Measurements from ENCODE around the gene FNDC10.
"Not testable (repeated sequence)": the region's sequence is repeated elsewhere in the genome, so short reads cannot be mapped to it uniquely, and the experiment has no call there.

FNDC10 gene

DNA sequence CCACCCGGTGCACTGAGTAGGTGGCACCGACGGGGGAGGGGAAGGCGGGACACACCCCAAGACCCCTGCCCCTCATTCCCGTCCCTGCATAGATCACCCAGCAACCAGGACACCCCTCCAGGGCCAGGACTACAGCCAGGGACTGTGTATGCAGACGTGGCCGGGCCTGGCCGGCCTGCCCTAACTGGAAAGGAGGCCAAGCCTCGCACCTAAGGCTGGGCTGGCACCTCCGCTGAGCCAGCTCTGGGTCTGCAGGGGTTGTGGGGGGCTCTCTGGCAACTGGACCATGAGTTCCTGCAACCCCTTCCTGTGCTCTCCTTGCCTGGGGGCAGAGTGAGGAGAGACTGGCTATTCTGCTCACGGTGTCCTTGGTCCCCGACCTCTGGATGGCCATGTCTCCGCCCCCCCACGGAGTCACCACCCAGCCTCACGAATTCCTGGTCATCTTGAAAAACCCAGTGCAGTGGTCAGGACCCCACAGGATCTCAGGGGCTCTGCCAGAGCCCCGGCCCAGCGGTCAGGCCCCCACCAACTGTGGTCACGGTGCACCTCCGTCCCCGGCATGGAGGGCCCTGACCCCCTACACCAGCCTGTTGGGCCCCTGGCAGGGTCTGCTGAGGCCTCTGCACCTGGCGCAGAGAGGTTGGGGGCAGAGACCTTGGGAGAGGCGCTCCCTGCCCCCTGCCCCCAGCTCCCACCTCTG lies 1.1 kb upstream of the FNDC10 start:
- in situ Hi-C loops (cut with HindIII; ENCODE audit: low sequenced_read_pairs), result no loop called here

DNA sequence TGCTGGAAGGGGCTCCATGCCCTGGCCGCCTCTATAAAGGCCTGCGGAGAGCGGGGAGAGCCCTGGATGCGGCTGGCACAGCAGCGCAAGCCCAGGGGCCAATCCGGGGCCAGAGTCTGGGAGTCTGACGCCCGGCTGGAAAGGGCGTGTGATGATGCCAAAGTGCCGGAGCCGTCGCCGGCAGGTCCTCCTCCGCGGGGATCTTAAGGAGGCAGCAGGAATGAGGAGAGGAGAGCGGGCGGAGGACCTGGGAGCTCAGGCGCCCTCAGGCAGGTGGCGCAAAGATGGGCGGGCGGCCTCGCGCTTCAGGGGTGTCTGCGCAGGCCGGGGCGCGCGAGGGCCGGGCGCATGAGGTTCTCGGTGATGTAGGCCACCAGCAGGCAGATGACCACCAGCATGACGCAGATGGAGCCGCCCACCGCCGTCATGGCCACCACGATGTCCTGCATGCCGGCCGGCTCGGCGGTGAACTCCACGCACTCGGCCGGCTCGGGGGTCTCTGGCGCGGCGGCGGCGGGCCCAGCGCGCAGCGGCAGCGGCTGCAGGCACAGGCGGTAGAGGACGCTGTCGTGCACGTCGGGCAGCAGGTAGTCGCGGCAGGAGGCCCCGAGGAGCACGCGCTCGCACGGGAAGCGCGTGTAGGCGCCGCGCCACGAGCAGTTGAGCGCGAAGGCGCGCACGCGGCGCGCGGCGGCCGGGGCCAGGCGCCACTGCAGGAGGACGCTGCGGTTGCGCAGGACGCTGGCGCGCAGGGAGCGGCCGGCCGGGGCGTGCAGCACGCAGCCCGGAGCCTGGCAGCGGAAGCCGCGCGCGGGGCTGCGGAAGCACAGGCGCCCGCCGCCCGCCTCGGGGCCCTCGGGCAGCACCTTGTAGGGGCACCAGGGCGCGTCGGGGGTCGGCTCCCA lies 653 bp downstream of the FNDC10 start:
- in situ Hi-C loops (cut with HindIII; ENCODE audit: low sequenced_read_pairs), result no loop called here

DNA sequence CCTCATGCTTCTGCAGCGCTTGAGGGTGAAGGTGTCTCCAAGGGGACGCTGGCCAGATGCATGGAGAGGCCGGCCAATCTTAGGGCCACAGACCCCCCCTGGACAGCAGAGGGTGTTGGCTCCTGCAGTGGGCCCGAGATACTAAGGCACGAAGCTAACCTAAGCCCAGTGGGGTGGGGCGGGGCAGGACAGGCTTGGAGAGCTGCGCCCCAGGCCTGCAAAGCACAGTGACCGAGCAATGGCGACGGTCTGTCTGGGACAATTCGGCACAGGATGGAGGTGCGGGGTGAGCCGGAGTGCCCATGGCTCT lies 1.3 kb downstream of the FNDC10 start:
- in situ Hi-C loops (cut with HindIII; ENCODE audit: low sequenced_read_pairs), result no loop called here

DNA sequence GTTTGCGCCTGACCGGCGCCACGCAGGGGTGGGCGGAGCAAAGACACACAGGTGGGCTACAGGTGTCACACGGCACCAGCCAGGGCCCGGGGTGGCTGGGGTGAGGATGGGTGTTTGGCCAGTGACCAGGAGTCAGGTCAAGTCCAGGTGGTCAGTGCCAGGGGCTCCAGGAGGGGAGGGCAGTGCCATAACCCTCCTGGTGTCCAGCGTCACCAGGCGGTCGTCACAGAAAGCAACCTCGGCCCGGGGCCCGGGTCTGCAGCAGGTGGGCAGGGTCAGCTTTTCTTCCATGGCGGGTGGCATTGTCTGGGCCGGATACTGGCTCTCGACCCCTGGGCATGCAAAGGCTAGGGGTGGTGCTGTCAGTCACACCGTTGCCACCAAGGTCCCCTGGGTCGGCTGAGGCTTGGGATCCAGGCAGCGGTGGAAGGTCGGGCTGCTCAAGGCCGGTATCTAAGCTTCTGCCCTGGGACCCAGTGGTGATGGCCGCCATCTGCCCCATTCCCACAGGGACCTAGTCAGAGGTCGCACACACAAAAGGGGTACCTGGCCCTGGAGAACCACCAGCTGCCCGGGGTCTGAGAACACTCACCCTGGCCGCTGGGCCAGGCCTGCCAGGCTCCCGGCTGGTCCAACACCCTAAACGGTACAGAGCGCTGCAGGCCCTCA lies 1.8 kb downstream of the FNDC10 start:
- in situ Hi-C loops (cut with HindIII; ENCODE audit: low sequenced_read_pairs), result no loop called here

DNA sequence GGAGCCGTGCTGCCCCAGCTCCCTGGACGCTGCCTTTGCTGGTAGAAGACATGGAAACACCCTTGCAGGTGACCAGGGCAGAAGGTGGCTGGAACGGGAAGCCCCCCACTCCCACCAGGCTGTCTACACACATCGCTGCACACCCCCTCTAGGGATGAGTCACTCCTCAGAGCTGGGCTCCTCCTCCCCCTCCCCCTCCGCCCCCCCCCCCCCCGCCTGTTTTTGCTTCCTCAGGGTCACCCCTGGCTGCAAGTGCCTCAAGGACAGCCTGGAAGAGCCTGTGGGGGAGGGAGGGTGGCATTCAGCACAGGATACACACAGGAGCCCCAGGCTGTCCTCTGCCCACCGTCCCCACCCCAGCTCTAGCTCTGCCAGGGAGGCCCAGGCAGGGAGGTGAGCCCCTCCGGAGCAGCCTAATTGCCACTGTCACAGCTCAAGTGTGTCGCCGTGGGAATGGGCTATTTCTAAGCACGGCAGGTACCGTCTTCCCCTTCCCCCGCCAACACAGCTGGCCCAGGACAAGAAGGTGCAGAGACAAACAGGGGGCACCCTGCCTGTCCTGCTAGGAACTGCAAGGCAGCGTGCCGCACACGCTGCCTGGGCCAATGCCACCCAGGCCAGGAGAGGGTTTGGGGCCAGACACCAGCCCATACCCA lies 2.5 kb downstream of the FNDC10 start:
- in situ Hi-C loops (cut with HindIII; ENCODE audit: low sequenced_read_pairs), result no loop called here

DNA sequence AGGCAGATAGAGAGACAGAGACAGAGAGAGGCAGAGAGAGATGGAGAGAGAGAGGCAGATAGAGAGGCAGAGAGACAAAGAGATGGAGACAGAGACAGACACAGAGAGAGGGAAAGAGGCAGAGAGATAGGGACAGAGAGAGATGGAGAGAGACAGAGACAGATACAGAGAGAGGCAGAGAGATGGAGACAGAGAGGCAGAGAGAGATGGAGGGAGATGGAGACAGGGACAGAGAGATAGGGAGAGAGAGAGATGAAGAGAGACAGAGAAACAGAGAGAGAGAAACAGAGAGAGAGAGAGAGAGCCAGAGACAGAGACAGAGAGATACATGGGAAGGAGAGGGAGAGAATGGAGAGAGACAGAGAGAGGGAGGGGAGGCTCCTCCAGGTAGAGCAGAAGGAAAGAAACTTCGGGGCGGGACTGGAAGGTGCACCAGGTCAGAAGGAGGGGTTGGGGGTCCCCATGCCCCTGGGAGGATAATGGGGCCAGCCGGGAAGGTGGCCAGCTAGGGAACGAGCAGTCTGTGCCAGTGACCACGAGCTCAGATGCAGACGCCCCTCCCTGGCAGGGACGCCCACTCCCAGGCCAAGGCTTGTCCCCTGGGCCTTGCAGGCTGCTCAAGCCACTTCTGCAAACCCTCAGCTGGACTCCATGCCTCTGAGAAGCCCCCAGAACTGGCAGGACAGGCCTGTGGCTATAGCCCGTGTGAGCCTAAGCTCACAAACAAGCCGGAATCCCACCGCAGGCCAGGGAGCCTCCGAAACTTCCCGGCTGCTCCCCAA lies 3.3 kb downstream of the FNDC10 start:
- in situ Hi-C loops (cut with HindIII; ENCODE audit: low sequenced_read_pairs), result no loop called here

DNA sequence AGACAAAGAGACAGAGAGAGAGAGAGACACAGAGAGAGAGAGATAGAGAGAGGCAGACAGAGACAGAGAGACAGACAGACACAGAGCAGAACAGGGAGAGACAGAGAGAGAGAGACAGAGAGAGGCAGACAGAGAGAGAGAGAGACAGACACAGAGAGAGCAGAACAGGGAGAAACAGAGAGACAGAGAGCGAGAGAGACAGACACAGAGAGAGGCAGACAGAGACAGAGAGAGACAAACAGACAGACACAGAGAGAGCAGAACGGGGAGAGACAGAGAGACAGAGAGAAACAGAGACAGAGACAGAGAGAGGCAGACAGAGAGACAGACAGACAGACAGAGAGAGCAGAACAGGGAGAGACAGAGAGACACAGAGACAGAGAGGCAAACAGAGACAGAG lies 4.6 kb downstream of the FNDC10 start:
- in situ Hi-C loops (cut with HindIII; ENCODE audit: low sequenced_read_pairs), result not testable (repeated sequence)

DNA sequence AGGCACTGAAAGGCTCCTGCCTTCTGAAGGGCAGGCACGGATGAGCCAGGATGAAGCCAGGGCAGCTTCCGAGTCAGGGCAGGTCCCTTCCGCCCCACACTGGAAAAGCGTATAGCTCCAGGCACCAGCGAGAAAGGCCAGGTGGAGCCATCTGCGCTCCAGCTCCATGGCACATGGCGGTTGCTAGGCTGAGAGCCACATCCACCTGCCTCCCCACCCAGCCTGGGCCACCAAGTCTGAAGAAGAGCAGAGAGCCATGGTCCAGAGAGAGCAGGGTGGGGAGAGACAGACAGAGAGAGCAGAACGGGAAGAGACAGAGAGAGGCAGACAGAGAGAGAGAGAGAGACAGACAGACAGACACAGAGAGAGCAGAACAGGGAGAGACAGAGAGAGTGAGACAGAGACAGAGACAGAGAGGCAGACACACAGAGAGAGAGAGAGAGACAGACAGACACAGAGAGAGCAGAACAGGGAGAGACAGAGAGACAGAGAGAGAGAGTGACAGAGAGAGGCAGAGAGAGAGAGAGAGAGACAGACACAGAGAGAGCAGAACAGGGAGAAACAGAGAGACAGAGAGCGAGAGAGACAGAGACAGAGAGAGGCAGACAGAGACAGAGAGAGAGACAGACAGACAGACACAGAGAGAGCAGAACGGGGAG lies 5.2 kb downstream of the FNDC10 start:
- in situ Hi-C loops (cut with HindIII; ENCODE audit: low sequenced_read_pairs), result no loop called here

DNA sequence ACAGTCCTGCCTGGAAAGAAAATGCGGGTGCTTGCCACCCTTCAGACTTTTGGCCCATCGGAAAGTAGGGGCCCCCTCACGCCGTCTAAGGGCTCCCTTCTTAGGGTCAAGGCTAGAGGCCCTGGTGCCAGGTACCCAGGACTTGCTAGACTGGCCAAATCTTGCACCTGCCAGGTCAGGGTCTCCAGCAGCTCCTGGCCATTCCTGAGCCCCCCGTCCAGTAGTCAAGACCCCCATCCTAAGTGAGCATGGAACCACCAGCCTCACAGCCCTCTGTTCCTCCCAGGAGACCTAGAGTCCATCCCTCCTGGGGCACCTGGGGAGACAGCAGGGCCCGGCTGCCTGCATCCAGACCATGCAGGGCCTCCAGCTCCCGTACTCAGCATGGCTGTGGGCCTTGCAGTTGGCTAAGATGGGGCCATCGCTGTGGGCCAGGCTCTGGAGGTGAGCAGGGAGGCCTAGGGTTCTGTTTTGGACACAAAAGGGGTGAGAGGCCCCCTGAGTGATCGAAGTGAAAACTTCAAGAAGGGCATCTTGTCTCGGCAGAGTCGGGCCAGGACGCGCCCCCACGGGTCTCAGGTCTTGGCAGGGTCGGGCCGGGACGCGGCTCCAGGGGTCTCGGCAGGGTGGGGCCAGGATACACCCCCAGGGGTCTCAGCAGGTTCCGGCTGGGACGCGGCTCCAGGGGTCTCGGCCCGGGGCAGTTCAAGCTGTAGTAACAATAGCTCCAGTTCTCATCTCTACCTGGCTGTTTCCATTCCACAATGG lies 5.9 kb downstream of the FNDC10 start:
- in situ Hi-C loops (cut with HindIII; ENCODE audit: low sequenced_read_pairs), result no loop called here

DNA sequence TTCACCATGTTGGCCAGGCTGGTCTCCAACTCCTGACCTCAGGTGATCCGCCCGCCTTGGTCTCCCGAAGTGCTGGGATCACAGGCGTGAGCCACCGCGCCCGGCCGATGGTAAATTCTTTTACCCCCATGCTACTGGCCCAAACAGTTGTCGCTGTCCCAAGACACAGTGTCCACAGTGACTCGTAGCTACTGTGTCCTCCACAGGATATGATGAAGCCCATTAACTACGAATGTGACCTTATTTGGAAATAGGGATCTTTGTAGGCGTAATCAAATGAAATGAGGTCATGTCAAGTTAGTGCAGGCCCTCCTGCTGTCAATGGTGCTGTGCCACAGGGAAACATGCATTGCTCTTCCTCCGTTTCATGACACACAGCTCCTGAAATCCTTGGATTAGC lies 8.5 kb downstream of the FNDC10 start:
- in situ Hi-C loops (cut with HindIII; ENCODE audit: low sequenced_read_pairs), result no loop called here

DNA sequence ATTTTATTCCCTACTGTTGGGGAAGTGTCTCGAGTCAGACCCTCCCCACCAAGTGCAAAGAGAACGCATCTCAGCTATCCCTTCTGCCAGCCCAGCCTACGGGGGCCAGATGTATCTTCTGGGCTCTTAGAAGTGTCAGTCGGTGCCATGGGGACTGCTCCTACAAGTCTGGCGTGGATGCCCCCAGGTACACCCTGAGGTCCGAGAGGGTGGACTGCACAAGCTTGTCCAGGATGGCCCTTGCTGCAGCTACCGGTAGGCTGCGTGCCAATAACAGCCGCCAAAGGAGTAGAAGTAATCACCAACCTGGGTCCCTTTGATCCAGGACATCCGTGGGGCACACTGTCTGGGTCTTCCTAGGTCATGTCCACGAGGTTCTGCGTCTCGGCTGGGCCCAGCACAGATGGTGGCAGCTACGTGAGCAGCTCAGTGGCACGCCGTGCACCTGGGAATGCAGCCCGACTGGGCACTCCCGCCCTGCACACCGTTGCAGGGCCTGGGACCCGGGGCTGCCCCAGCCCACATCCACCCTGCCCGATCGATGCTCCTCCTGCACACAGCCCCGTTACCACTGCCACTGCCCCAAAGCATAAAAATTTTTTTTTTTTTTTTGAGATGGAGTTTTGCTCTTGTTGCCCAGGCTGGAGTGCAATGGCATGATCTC lies 16.5 kb downstream of the FNDC10 start:
- in situ Hi-C loops (cut with HindIII; ENCODE audit: low sequenced_read_pairs), result loop anchor here (10.0 kb wide), 1 partner anchor 241 kb away; no protein-coding TSS in a partner anchor

DNA sequence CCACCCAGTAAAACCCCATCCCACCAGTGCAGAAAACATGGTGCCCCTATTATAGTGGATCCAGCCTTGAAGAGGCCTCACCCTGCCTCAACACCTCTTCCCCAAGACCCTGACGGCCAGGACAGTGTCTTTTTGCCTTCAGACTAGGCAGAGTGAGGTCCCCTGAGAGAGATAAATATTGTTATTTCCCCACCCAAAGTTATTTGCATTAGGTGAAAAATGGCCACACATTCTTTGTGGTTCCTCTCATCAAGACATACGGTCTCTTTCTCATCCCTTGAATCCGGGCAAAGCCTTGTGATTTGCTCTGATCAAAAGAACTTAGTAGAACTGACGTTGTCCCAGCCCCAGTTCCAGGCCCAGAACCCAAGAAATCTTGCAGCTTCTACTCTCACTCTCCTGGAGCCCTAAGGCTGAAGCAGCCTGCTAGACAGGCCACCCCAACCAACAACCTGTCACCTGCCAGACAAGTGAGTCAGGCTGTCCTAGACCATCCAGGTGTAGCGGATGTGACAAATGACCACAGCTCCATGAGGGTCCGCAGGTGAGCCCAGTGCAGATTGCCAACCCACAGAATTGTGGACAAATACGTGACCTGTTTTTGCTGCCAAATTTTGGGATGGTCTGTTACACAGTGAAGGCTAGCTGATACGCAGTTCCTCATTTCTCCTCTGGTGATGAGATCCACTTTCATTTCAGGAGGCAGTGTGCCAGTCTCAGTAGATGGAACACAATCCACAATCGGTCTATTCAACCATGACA lies 17.2 kb downstream of the FNDC10 start:
- in situ Hi-C loops (cut with HindIII; ENCODE audit: low sequenced_read_pairs), result loop anchor here (10.0 kb wide), 1 partner anchor 242 kb away; no protein-coding TSS in a partner anchor

DNA sequence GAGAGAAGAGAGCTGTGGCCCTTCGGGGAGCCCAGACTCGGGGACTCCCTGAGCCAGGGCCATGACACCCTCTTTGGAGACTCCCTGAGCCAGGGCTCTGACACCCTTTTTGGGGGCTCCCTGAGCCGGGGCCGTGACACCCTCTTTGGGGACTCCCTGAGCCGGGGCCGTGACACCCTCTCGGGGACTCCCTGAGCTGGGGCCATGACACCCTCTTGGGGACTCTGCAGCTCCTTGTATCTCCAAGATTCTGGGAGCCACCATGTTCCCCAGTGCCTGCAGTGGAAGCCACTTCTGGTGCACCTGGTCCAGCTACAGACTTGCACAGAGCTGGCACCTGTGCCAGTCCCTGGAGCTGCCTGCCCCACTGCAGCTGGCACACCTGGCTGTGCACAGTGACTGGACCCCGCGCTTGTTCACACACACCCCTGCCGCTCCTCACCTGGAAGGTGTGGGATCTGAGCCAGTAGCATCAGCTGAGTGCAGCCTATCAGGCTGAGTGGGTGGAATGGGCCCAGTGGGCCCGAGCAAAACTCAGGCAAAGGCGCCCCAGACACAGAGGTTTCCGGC lies 21.5 kb downstream of the FNDC10 start:
- in situ Hi-C loops (cut with HindIII; ENCODE audit: low sequenced_read_pairs), result no loop called here

DNA sequence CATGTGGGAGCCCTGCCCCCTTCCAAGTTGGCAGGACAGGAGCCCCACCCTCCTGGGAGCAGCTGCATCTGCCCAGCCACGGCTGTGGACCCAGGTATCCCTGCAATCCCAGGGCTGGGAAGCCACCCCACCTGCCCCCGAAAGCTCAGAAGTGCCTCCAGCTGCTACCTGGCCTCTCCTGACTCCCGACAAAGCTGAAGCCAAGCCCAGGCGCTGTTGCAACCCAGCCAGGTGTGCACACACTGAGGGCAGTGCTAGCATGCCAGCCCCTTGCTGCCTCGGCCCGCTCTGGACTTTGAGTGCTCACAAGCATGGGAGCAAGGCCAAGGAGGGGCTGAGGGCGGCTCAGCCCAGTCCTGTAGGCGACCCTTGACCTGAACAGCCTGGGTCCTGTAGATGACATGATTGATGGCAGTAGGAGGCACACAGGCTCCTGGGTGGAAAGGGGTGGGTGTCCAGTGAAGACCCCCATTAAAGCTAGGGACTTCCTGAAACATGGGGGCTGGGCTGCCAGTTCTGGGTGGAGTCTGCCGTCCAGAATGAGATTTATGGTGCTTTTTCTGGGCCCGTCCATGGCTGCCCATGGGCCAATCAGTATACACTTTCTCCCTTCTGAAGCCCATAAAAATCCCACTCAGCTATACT lies 22.4 kb downstream of the FNDC10 start:
- in situ Hi-C loops (cut with HindIII; ENCODE audit: low sequenced_read_pairs), result no loop called here

DNA sequence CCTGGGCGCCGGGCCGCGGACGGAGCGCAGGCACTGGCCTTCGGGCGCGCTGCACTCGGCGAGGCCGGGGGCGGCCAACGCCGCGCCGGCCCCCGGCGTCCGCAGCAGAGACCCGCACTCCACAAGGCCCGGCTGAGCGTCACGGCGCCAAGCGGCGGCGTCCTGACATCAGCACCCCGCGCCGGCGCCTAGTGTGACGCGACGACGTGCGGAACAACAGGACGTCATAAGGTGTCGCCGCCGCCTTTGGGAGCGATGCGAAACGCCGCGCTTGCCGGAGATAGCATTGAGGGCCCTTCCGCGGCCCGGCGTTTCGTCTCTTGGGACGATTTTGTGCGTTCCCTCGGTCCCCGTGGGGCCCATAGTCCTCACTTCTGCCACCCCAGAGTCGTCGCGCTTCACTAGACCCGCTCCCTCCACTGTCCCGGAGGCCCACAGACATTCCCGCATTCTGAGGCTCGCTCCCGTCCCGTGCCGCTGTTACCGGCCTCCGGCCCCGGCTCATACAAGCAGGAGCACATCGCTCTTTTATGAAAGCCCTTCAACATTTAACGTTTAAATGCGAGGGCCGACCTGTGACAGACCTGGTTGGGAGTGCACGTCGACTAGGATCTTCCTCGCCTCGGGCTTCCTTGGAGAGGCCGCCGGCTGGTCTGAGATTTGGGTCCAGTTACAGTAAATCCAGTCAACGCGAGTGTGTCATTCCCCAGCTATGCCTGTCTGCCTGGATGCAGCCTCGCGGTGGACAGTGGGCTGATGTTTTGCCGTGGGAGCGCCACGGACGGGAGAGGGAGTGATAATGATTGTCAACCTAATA lies 25.0 kb downstream of the FNDC10 start, which contains the start of gene SSU72:
Gene SSU72, minus strand, starts transcription at position 143 of the 817 bp plus-strand sequence. CDS start 306 bp downstream, outside the sequence.
- in situ Hi-C loops (cut with HindIII; ENCODE audit: low sequenced_read_pairs), result no loop called here

Data from endothelial cell of hepatic sinusoid (primary cell).